Measurements from ENCODE around the gene EPHB1.

EPHB1 gene

DNA sequence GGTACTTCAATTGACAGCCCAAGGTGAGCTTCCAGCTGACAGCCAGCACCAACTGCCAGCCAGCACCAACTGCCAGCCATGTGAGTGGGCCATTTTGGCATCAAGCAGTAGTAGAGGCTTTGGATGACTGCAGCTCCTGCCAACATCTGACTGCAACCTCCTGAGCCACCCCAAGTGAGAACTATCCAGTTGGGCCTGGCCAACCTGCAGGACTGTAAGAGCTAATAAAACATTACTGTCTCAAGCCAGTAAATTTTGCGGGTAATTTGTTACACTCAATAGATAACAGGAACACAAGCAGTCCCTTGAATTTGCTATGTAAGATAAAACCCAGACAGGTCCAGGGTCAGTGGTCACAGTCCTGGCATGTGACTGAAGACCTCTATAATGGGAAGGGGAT lies 29.7 kb downstream of the EPHB1 start:
- ATAC-seq, result no peak

DNA sequence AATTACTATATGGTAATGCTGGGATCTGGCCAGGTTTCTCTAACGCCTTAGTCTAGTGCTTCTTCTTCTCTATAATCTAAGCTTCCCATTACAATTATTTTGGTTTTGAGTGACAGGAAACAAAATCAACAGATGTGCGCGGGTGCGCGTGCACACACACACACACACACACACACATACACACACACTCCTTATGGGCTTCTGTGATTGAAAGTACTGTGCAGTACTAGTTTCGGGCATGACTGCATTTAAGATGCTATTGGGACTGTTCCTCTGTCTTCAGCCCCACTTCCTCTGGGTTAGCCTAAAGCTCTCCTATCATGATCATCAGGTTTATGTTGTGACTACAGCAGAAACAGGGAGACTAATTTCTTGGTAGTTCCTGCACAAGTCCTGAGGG lies 32.2 kb downstream of the EPHB1 start:
- no peak for TF ChIP-seq ZNF8 (CRISPR knock-in tag; IDR thresholded peaks at IDR 0.05)
- TF ChIP-seq RARB (CRISPR knock-in tag; IDR thresholded peaks at IDR 0.05), result no peak
- TF ChIP-seq ZNF565 (CRISPR knock-in tag; conservative IDR thresholded peaks at IDR 0.05; ENCODE audit: low read depth), result no peak
- TF ChIP-seq ARNTL (CRISPR knock-in tag; IDR thresholded peaks at IDR 0.05; ENCODE audit: borderline replicate concordance, low read depth), result no peak
- TF ChIP-seq CSDC2 (CRISPR knock-in tag; IDR thresholded peaks at IDR 0.05), result no peak
- no peak for ATAC-seq

More for the DNA sequence above, 29.7 kb downstream of the EPHB1 start:
- TF ChIP-seq TCF4 (CRISPR knock-in tag; IDR thresholded peaks at IDR 0.05; ENCODE audit: borderline replicate concordance), result no peak
- no peak for TF ChIP-seq ZFP3 (CRISPR knock-in tag; IDR thresholded peaks at IDR 0.05)
- TF ChIP-seq RARB (CRISPR knock-in tag; IDR thresholded peaks at IDR 0.05), result no peak
- TF ChIP-seq SNAI2 (CRISPR knock-in tag; IDR thresholded peaks at IDR 0.05), result no peak
- TF ChIP-seq ESRRG (CRISPR knock-in tag; IDR thresholded peaks at IDR 0.05), result no peak
- TF ChIP-seq PPARA (CRISPR knock-in tag; IDR thresholded peaks at IDR 0.05; ENCODE audit: borderline replicate concordance), result no peak
- TF ChIP-seq POU6F1 (CRISPR knock-in tag; IDR thresholded peaks at IDR 0.05; ENCODE audit: borderline replicate concordance, low read depth), result no peak
- TF ChIP-seq ARNTL (CRISPR knock-in tag; IDR thresholded peaks at IDR 0.05; ENCODE audit: borderline replicate concordance, low read depth), result no peak
- no peak for TF ChIP-seq OSR1 (CRISPR knock-in tag; IDR thresholded peaks at IDR 0.05)
- no peak for TF ChIP-seq ISL1 (CRISPR knock-in tag; IDR thresholded peaks at IDR 0.05)

- ATAC-seq, result no peak
- TF ChIP-seq TOX (CRISPR knock-in tag; IDR thresholded peaks at IDR 0.05; ENCODE audit: borderline replicate concordance) (no peak), ZNF565 (CRISPR knock-in tag; conservative IDR thresholded peaks at IDR 0.05; ENCODE audit: low read depth) (no peak), TCF4 (CRISPR knock-in tag; IDR thresholded peaks at IDR 0.05; ENCODE audit: borderline replicate concordance) (no peak), ZFP3 (CRISPR knock-in tag; IDR thresholded peaks at IDR 0.05) (no peak), CSDC2 (CRISPR knock-in tag; IDR thresholded peaks at IDR 0.05) (no peak), ARNTL (CRISPR knock-in tag; IDR thresholded peaks at IDR 0.05; ENCODE audit: borderline replicate concordance, low read depth) (no peak), ISL1 (CRISPR knock-in tag; IDR thresholded peaks at IDR 0.05) (no peak), RARB (CRISPR knock-in tag; IDR thresholded peaks at IDR 0.05) (no peak), ZFP30 (CRISPR knock-in tag; IDR thresholded peaks at IDR 0.05) (no peak), BACH2 (CRISPR knock-in tag; IDR thresholded peaks at IDR 0.05; ENCODE audit: borderline replicate concordance) (no peak), CREB5 (CRISPR knock-in tag; IDR thresholded peaks at IDR 0.05; ENCODE audit: low read depth) (no peak), ZC3H10 (CRISPR knock-in tag; IDR thresholded peaks at IDR 0.05) (no peak), OSR1 (CRISPR knock-in tag; IDR thresholded peaks at IDR 0.05) (no peak), CSRNP3 (CRISPR knock-in tag; IDR thresholded peaks at IDR 0.05) (no peak)
- TF ChIP-seq, protein P1, sequence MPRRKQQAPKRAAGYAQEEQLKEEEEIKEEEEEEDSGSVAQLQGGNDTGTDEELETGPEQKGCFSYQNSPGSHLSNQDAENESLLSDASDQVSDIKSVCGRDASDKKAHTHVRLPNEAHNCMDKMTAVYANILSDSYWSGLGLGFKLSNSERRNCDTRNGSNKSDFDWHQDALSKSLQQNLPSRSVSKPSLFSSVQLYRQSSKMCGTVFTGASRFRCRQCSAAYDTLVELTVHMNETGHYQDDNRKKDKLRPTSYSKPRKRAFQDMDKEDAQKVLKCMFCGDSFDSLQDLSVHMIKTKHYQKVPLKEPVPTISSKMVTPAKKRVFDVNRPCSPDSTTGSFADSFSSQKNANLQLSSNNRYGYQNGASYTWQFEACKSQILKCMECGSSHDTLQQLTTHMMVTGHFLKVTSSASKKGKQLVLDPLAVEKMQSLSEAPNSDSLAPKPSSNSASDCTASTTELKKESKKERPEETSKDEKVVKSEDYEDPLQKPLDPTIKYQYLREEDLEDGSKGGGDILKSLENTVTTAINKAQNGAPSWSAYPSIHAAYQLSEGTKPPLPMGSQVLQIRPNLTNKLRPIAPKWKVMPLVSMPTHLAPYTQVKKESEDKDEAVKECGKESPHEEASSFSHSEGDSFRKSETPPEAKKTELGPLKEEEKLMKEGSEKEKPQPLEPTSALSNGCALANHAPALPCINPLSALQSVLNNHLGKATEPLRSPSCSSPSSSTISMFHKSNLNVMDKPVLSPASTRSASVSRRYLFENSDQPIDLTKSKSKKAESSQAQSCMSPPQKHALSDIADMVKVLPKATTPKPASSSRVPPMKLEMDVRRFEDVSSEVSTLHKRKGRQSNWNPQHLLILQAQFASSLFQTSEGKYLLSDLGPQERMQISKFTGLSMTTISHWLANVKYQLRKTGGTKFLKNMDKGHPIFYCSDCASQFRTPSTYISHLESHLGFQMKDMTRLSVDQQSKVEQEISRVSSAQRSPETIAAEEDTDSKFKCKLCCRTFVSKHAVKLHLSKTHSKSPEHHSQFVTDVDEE (CRISPR knock-in tag; IDR thresholded peaks at IDR 0.05), result no peak
- TF ChIP-seq, protein P2, sequence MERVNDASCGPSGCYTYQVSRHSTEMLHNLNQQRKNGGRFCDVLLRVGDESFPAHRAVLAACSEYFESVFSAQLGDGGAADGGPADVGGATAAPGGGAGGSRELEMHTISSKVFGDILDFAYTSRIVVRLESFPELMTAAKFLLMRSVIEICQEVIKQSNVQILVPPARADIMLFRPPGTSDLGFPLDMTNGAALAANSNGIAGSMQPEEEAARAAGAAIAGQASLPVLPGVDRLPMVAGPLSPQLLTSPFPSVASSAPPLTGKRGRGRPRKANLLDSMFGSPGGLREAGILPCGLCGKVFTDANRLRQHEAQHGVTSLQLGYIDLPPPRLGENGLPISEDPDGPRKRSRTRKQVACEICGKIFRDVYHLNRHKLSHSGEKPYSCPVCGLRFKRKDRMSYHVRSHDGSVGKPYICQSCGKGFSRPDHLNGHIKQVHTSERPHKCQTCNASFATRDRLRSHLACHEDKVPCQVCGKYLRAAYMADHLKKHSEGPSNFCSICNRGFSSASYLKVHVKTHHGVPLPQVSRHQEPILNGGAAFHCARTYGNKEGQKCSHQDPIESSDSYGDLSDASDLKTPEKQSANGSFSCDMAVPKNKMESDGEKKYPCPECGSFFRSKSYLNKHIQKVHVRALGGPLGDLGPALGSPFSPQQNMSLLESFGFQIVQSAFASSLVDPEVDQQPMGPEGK (CRISPR knock-in tag; IDR thresholded peaks at IDR 0.05; ENCODE audit: borderline replicate concordance), result no peak
These were observed 34.7 kb downstream of the EPHB1 start for GRCh38 chr3:134829721-134830120.

All from SK-N-SH treated with all-trans-retinoic acid at 6 μM for 48 hours (cell line).